Measurements from ENCODE around the gene WDTC1.
"Not testable (repeated sequence)": the region's sequence is repeated elsewhere in the genome, so short reads cannot be mapped to it uniquely, and the experiment has no call there.

The WDTC1 gene, protein sequence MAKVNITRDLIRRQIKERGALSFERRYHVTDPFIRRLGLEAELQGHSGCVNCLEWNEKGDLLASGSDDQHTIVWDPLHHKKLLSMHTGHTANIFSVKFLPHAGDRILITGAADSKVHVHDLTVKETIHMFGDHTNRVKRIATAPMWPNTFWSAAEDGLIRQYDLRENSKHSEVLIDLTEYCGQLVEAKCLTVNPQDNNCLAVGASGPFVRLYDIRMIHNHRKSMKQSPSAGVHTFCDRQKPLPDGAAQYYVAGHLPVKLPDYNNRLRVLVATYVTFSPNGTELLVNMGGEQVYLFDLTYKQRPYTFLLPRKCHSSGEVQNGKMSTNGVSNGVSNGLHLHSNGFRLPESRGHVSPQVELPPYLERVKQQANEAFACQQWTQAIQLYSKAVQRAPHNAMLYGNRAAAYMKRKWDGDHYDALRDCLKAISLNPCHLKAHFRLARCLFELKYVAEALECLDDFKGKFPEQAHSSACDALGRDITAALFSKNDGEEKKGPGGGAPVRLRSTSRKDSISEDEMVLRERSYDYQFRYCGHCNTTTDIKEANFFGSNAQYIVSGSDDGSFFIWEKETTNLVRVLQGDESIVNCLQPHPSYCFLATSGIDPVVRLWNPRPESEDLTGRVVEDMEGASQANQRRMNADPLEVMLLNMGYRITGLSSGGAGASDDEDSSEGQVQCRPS

GRCh38 chr1:27234049-27234882 is at the start of gene WDTC1:
TSS of gene WDTC1 (plus strand) at chr1:27234632. CDS start at chr1:27261055, 26,423 bp downstream.
- DNase-seq, result peak; percentile 87

DNA sequence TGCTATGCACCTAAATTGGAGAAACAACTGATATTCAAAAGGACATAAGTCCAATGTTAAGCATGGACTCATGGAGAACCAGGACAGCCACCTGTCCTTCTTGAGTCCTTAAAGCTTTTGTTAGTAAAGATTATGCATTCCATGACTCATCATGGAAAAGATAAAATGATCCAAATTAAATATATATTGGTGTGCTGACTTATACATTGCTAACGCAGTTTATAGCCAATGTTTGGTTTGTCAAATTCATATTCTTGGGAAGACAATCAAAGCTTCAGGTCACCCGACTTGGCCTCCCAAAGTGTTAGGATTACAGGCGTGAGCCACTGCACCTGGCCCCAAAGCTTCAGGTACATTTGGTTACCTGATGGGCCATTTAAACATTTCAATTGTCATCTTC is 49.8 kb upstream of the WDTC1 start:
- DNase-seq, result not testable (repeated sequence)

DNA sequence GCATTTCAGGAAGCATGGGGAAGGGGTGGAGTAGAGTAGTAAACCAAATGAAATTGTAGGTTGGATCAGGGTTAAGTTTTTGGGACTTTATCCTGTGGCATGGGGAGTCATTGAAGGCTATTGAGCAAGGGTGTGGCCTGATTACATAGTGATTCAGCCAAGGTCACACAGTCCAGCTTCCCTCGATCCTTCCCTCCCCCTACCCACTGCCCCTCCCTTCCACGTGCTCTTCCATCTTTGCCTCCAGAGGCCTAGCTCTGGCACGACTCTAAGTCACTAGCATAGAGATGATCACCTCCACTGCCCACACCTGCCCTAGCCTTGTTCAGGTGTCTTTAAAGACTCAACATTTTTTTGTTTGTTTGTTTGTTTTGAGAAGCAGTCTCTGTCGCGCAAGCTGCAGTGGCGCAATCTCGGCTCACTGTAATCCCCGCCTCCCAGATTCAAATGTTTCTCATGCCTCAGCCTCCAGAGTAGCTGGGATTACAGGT is 42.3 kb upstream of the WDTC1 start:
- no peak for DNase-seq

DNA sequence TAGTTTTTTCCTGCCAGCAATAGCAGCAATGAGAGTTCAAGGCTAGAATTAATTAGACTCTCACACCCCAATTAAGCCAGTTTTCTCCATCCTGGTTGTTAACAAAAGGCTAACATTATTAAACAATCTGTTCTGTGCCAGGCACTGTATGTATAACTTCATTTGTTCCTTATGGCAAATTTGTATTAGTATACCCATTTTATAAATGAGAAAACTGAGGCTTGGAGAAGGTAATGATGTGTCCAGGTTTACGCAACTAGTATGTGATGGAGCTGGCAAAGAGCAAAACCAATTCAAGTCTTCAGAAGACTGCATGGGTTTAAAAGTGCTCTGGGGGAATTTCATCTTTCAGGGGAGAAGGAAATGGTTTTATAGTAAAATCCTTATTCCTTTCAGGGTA is 41.2 kb upstream of the WDTC1 start:
- no peak for DNase-seq

- no peak for DNase-seq
These were observed 33.1 kb upstream of the WDTC1 start for GRCh38 chr1:27201295-27201694.

- DNase-seq, result no peak
These were observed 30.5 kb upstream of the WDTC1 start for GRCh38 chr1:27203946-27204345.

GRCh38 chr1:27207238-27207637 is 27.2 kb upstream of the WDTC1 start:
- not testable (repeated sequence) for DNase-seq

GRCh38 chr1:27208143-27208850 is 26.1 kb upstream of the WDTC1 start:
- not testable (repeated sequence) for DNase-seq

- DNase-seq, result no peak
These were observed 18.0 kb upstream of the WDTC1 start for GRCh38 chr1:27216466-27216865.

DNA sequence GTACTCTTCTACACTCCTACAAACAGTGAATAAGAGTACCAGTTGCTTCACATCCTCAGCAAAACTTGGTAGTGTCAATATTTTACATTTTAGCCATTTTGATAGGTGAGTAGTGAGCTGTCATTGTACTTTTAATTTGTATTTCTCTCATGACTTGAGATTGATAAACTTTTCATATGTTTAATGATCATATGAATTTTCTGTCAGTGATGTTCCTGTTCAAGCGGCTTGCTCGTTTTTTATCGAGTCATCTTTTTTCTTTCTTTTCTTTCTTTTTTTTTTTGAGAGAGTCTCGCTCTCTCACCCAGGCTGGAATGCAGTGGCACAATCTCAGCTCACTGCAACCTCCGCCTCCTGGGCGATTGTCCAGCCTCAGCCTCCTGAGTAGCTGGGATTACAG is 17.0 kb upstream of the WDTC1 start:
- DNase-seq, result no peak

GRCh38 chr1:27218736-27219135 is 15.7 kb upstream of the WDTC1 start:
- DNase-seq, result peak; percentile 25

- DNase-seq, result no peak
These were observed 14.3 kb upstream of the WDTC1 start for GRCh38 chr1:27220096-27220495.

DNA sequence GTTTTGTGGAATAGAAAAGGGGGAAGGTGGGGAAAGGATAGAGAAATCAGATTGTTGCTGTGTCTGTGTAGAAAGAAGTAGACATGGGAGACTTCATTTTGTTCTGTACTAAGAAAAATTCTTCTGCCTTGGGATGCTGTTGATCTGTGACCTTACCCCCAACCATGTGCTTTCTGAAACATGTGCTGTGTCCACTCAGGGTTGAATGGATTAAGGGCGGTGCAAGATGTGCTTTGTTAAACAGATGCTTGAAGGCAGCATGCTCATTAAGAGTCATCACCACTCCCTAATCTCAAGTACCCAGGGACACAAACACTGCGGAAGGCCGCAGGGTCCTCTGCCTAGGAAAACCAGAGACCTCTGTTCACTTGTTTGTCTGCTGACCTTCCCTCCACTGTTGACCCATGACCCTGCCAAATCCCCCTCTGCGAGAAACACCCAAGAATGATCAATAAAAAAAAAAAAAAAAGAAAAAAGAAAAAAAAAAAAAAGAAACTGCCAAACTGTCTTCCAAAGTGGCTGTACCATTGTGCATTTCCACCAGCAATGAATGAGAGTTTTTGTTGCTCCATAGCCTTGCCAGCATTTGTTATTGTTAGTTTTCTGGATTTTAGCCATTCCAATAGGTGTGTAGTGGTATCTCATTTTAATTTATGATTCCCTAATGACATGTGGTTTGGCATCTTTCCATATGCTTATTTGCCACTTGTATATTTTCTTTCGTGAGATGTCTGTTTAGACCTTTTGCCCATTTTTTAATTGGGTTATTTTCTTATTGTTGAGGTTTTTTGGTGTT is 13.5 kb upstream of the WDTC1 start:
- DNase-seq, result not testable (repeated sequence)

GRCh38 chr1:27225621-27226020 is 8.8 kb upstream of the WDTC1 start:
- no peak for DNase-seq

DNA sequence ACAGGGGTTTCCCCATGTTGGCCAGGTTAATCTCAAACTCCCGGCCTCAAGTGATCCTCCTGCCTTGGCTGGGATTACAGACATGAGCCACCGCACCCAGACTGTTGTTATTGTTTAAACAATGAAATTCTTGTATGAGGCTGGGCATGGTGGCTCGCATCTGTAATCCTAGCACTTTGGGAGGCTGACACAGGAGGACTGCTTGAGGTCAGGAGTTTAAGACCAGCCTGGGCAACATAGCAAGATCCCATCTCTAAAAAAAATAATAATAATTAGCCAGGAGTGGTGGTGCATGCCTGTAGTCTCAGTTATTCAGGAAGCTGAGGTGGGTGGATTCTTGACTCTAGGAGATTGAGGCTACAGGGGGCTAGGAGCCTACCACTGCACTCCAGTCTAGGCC is 6.7 kb upstream of the WDTC1 start:
- no peak for DNase-seq

GRCh38 chr1:27233667-27234048 is 774 bp upstream of the WDTC1 start:
- DNase-seq, result no peak

GRCh38 chr1:27235827-27236226 is 1.4 kb downstream of the WDTC1 start:
- no peak for DNase-seq

GRCh38 chr1:27237112-27237511 is 2.7 kb downstream of the WDTC1 start:
- DNase-seq, result no peak

- DNase-seq, result no peak
These were observed 3.6 kb downstream of the WDTC1 start for GRCh38 chr1:27238032-27238431.

DNA sequence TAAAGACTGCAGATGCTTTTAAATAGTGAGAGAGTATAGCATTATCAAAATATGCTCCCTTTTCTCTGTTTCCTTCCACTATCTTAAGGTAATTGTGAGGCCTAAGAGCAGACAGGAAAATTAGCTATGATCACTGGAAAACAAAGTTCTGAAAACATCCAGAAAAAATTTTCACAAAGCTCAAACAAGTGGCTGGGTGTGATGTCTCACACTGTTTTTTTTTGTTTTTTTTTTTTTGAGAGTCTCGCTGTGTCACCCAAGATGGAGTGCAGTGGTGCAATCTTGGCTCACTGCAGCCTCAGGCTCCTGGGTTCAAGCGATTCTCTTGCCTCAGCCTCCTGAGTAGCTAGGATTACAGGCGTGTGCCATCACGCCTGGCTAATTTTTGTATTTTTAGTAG is 7.2 kb downstream of the WDTC1 start:
- DNase-seq, result no peak

- not testable (repeated sequence) for DNase-seq
These were observed 9.2 kb downstream of the WDTC1 start for GRCh38 chr1:27243665-27244064.

- DNase-seq, result no peak
These were observed 11.8 kb downstream of the WDTC1 start for GRCh38 chr1:27246194-27246593.

Data from NCI-H2029 treated with DMSO at 0.1 percent for 48 hours (cell line).